Medulla oblongata (tissue), 1 donor: ENCODE results near the gene ETDC.

Experiments used
- DNase-seq: peaks from one replicate; pipeline ENCODE4 v3.0.0-alpha.2; 2015; ENCODE audit errors: extremely low spot score

Gene ETDC

DNA sequence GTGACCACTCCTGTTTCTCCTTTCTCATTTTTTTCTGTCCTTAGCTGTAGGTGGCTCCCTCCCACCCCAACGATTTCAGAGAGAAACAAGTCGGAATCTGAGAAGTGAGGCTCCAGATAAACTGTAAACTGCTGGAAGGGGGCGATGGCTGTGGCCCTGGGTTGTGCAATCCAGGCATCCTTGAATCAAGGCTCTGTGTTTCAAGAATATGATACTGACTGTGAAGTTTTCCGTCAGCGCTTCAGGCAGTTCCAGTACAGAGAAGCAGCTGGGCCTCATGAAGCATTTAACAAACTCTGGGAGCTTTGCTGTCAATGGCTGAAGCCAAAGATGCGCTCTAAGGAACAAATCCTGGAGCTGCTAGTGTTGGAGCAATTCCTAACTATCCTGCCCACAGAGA lies 37.7 kb downstream of the ETDC start:
- DNase-seq, result no peak

DNA sequence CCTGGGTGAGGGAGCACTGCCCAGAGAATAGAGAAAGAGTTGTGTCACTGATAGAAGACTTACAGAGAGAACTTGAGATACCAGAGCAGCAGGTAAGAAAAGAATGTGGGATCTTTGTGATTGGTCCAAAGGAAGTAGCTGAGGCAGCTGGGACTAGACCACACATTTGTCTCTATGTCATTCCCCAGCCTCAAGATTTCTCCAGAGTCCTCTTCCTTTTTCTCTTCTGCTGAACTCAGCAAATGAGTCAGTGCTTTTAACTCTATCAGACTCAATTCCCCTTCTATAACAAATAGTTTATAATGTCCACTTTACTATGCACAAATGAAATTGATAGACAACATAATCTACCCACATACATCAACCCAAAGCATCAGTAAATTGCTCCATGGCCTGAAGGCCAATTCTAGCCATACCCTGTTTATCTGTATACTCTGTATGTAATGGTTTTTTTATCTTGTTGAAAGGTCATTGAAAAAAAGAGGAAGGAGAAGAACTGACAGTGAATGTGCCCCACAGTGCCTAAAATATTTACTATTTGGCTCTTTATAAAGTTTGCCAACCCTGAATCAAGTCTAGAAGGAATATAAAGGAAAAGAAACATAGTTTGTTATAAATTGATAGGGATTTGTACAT lies 38.2 kb downstream of the ETDC start:
- peak; percentile 27 for DNase-seq

DNA sequence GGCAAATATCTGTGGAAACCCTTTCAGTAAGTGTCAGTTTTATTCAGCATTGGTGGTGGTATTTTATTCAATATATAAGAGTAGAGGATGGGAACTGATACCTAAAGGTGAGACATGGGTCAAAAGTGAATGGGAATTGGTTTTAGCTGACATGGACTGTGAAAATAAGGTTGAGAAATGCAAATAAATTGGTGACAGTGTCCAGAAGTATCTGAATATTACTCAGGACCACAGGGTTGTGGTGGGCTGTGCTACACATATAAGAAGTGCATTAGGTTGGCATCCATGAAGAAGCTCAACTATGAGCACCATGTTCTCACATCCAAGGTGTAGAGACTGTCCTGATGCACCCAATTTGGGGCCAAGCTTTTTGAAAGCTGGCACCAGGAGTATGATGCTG lies 45.0 kb downstream of the ETDC start:
- DNase-seq, result no peak
